Measurements from ENCODE around the gene VGLL2.

- no peak for TF ChIP-seq CTCF (conservative IDR thresholded peaks at IDR 0.05; ENCODE audit: low read length)
- no peak for TF ChIP-seq EZH2phosphoT487 (IDR thresholded peaks at IDR 0.05; ENCODE audit: borderline replicate concordance, low read depth, low read length)
Measured at GRCh38 chr6:117237561-117237960, 27.8 kb upstream of the VGLL2 start.
